GM19468 (cell line): Measurements from ENCODE around the gene H6PD.

Experiments used
- ATAC-seq: cut with Tn5 transposase; IDR thresholded peaks from one replicate; pipeline ENCODE4 v1.9.1; 2021; ENCODE audit warnings: mild to moderate bottlenecking, moderate library complexity, moderate number of reproducible peaks; ENCODE audit not compliant: unreplicated experiment; ENCODE audit errors: extremely low read depth

H6PD gene

GRCh38 chr1:9234223-9235095, at the start of gene H6PD:
TSS of gene H6PD (plus strand) at chr1:9234774. CDS start at chr1:9244935, 10,161 bp downstream.
- ATAC-seq: peak; percentile 69

DNA sequence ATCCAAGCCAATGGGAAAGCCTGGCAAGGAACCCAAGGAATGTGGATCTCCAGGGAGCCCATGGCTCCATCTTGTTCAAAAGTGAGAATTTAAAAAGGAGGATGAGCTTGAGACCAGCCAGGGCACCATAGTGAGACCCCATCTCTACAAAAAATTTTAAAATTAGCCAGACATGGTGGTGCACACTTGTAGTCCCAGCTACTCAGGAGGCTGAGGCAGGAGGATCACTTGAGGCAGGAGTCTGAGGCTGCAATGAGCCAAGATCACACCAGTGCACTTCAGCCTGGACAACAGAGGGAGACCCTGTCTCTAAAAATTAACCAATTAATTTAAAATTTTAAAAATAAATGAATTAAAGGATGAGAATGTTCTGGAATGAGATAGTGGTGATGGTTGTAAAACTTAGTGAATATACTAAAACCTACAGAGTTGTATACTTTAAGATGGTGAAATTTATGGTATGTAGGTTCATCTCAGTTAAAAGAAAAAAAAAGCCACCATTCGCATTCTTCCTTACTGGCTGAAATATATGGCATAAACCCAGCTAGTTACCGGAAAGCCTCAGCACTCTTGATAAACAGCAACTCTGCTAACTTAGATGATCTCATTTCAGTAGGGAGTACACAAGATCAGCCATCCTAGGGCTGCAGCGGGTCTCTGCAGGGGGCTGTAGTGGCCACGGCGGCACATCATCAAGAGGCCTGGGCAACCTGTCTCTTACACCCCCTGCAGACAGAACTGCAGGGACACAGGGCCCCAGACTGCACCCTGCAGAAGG, 48.3 kb upstream of the H6PD start:
- no peak for ATAC-seq

GRCh38 chr1:9187004-9187403, 47.6 kb upstream of the H6PD start:
- no peak for ATAC-seq

GRCh38 chr1:9190234-9190633, 44.3 kb upstream of the H6PD start:
- ATAC-seq: no peak

- ATAC-seq: no peak
Measured at GRCh38 chr1:9191231-9191630, 43.3 kb upstream of the H6PD start.

DNA sequence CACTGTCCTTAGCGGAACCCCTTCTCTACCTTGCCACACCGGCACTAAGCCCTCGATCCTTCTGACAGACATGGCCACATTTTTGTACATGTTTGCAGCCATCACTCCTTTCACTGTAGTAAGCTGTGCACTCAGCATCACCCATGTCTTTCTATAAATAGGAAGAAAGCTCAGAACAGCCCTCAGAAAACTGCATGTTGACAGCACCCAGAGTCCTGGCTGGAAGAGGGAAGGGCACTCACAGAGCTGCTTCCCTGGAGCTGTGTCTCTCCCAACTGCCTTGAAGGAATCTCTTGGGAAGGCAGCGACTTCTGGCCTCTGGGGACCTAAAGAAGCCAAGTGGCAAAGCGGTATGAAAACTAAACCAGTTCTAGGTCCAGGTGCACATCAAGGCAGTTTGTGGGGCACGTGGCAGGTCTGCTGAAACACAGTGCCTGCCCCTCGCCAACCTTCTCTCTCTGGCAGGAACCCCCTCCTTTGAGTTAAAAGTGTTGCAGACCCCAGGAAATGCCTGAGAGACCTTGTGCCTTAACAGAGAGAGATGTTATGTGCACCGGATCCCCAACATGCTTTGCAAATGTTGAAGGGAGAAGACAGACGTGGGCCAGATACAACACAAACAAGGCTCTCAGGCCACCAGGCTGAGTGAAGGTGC, 41.9 kb upstream of the H6PD start:
- no peak for ATAC-seq

DNA sequence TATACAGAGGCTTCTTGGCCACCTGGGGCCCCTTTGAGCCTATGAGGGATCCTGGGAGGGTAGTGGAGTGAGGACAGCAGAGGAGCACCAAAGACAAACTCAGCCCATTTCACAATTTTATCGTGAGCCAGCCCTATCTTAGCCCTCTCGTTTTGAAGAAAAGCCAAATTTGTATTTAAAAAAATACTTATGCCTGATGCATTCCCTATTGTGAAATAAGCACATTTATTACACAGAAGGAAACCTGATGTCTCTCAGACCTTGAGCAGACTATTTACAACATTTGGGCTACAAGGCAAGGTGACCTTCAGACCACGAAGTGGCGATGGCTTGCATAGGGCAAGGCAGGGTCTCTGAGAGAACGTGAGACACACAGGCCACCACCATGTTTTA, 41.3 kb upstream of the H6PD start:
- no peak for ATAC-seq

- no peak for ATAC-seq
Measured at GRCh38 chr1:9194024-9194423, 40.5 kb upstream of the H6PD start.

GRCh38 chr1:9195651-9196050, 38.9 kb upstream of the H6PD start:
- ATAC-seq: no peak

DNA sequence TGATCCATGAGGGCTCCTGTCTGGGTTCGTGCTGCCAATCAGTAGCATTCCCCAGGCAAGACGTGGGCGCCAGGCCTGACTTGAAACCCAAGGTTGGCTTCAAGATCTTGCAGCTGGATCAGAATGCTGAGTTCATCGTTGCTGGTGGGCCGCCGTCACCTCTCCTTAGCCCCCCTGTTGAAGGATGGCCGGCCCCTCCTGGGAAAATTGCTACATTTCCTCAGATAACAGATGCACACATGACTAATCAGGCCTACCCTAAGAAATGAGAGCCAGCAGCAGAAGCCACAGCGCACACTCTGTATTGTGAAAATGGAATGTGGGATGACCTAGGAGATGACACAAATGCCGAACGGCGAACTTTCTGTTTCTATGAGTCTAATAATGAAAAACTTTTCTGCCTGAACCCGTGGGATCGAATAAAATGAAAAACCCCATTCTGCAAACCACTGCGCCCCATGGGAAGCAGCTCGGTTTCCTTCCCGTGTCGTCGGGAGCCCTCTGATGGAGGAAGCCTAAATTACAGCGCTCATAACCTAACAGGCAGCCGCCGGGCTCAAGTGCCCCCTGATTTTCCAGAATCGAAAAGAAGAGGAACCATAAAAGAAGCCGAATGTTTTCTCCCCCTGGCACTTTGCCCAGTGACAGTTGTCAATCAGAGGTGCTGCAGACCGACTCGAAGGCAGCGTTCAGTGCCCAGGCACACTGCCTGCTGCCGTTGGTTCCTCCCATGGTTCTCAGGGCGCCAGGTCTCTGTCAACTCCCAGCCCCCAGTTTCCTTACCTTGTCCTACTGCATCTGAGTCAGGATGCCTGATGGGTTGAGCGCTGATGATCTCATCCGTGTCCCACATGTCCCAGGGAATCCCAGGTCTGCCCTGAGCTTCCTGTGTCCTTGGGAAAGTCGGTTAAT, 38.2 kb upstream of the H6PD start:
- ATAC-seq: no peak

- no peak for ATAC-seq
Measured at GRCh38 chr1:9197186-9198099, 37.1 kb upstream of the H6PD start.

DNA sequence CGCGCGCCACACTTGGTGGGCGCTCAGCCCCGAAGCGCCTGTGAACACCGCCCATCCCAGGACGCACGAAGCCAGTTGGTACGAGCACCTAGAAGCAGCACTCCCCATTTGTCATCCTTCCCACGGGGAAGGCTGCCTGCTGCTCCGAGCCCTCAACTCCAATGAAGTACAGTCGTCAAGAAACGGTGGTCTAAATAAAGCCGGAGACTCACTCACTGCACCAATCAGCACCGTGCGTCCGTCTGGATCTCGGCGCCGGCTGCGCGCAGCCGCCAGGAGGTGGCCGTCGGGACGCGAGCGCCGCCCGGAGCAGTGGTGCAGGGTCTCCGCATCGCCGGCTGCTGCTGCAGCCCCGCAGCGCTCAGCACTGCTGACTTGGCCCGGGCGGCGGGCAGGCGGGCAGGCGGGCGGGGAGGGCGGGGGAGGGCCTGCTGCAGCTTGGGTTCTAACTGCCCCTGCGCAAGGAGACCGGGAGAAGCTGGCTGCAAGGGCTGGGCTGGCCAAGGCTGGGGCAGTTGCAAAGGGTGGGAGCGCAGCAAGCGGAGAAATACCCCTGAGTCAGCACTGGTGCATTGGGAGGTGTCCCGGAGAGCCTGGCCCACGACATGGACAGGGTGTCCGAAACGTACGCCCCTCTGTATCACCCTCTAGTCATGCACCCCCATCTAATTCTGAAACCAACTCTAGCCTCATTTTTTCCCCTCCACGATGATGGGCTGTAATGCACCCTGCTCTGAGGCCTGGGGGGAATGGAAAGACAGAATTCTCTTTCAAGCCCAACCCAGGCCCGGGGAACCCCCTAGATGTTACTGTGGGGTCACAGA, 35.8 kb upstream of the H6PD start:
- no peak for ATAC-seq

DNA sequence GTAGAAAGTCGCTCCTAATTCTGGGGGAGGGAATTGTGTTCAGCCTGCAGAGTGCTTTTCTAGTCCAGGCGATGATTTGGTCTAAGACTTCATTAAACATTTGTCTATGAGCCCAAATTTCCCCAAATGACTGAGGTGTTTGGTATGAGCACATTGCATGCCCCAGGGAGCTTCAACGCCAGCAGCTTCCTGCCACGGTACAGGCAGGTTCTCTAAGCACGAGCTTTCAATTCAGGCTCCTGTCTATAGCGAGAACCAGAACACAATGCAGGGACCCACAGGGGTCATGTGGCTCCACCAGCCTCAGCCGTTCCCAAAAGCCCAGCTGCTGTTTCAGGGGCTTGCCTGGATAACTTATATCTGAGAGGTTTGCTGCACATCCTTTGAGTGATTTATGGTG, 34.1 kb upstream of the H6PD start:
- ATAC-seq: no peak

GRCh38 chr1:9201401-9202239, 33.0 kb upstream of the H6PD start:
- no peak for ATAC-seq

- no peak for ATAC-seq
Measured at GRCh38 chr1:9202240-9202870, 32.2 kb upstream of the H6PD start.

DNA sequence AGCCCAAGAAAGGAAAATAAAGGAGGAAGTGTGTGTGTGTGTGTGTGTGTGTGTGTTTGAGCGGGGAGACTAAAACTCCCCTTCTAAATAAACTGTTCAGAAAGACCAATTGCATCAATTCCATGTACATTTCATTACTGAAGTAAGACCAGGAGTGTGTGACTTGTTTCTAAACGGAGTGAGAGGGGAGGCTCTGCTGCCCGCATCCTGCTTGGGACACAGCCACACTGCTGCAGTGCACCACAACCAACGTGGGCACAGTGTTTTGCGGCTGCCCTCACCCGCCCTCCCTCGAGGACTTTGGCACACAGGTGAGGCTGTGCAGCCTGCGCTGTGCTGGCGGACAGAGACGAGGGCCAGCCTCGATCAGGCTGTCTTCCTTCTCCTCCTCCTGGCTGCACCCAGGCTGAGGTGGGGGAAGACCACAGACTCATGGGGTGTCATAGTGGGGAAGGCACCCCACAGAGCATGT, 31.0 kb upstream of the H6PD start:
- ATAC-seq: no peak
